ENCODE data around the gene ZNRF2.
"Not testable (repeated sequence)": the region's sequence is repeated elsewhere in the genome, so short reads cannot be mapped to it uniquely, and the experiment has no call there.

ZNRF2 gene

GRCh38 chr7:30290317-30290716, 5.9 kb downstream of the ZNRF2 start:
- not testable (repeated sequence) for DNase-seq (ENCODE audit: low read depth)

DNA sequence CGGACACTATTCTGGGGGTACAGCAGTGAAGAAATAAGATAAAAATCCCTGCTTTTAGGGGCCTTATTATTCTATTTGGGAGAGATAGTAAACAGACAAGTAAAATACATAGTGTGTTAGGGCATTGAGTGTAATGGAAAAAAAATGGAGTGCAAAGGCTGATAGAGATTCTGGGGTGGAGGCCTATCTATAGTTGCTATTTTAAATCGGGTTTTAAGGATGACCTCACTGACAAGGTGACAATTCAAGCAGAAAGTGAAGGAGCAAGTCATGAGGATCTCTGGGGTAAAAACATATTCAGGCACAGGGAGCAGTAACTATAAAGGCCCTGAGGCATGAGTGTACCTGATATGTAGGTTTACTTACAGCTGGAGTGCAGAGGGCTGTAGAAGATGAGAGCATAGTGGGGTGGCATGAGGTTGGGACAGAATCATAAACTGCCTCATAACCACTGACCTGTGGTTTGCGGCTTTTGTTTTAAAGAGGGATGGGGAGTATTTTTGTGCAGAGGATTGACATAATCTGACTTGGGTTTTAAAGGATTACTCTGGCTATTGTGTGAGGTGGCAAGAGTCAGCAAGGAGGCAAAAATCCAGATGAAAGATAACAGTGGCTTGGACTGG, 8.1 kb downstream of the ZNRF2 start:
- not testable (repeated sequence) for DNase-seq (ENCODE audit: low read depth)

GRCh38 chr7:30296304-30296703, 11.9 kb downstream of the ZNRF2 start:
- DNase-seq (ENCODE audit: low read depth), result not testable (repeated sequence)

DNA sequence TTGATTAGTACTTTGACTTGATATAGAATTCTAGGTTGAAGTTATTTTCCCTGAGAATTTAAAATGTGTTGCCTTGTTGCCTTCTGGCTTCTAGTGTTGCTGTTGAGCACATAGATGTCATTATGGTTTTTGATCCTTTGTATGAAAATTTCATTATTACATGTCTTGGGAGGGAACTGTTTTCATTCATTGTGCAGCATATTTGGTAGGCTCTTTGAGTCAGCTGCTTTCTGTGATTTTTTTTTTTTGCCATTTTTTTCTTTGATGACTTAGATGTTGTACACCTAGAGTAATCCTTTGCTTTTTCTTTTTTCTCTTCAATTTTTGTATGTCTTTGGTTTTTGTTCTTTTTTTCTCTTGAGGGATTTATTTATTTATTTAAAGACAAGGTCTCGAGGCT, 13.1 kb downstream of the ZNRF2 start:
- DNase-seq (ENCODE audit: low read depth), result not testable (repeated sequence)

DNA sequence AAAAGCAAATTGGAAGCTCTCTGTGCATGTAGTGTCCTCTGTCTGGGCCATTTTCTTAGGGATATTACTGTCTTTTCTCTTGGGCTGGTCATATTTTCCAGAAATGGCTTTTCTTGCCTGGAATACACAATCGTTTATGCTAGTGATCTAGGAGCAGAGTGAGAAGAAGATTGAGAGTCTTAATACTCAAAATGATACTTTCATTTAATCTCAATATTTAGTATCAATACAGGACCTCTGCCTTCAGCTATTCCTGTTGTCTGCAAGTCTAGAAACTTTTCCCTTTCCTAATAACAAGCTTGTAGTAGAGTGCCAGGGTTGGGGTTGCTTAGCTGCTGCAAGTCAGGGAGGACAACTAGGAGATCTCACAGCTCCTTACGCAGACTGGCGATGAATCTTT, 14.0 kb downstream of the ZNRF2 start:
- DNase-seq (ENCODE audit: low read depth), result not testable (repeated sequence)

- DNase-seq (ENCODE audit: low read depth), result no peak
Measured at GRCh38 chr7:30301751-30302150, 17.4 kb downstream of the ZNRF2 start.

DNA sequence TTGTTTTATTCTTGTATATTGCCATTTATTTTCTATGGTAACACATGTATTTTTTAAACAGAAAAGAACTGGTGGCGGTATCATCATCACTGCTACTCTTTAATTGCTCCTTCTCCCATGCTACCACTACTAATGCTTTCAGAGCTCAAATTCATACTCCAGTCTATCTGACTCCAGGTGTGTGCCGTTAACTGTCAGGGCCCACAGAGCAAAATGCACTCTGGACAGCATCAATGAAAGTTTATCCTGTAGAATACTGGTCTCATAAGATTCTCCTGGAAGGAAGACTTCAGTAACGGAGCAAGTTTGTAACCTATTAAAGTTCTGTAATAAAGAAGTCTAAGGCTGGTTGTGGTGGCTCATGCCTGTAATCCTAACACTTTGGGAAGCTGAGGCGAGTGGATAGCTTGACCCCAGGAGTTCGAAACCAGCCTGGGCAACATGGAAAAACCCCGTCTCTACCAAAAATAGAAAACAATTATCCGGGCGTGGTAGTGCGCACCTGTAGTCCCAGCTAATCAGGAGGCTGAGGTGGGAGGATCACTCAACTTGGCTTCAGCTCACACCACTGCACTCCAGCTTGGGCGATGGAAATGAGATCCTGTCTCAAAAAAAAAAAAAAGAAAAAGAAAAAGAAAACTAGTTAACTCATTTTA, 18.4 kb downstream of the ZNRF2 start:
- no peak for DNase-seq (ENCODE audit: low read depth)

DNA sequence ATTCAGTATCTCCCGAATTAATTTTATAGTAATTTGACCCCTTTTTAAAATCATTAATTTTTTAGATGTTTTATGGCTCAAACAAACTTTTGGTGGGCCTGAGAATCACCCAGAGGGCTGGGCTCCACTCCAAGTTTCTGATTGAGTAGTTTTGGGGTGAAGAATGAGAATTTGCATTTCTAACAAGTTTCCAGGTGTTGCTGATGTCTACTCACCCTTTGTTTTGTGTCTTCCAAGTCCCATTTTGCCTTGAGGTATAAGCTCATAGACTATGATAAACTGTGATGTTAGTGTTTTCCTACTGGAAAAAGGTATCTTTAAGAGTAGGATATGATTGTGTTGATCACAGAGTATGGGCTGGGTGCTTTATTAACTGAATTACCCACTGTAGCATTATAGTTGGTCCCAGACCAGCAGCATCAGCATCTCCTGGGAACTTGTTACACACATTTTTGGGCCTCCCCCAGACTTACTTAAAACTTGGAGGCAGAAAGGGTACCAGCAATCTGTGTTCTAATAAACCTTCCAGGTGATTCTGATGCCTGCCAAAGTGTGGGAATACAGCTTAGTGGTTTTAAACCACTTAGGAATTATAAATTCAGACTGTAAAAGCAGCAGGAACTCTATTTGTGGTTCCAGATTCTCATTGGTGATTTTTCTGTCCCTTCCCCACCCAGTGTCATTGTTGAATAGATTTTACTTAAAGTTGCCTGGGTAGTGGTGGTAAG, 19.1 kb downstream of the ZNRF2 start:
- DNase-seq (ENCODE audit: low read depth), result no peak

GRCh38 chr7:30304177-30304884, 19.9 kb downstream of the ZNRF2 start:
- no peak for DNase-seq (ENCODE audit: low read depth)

DNA sequence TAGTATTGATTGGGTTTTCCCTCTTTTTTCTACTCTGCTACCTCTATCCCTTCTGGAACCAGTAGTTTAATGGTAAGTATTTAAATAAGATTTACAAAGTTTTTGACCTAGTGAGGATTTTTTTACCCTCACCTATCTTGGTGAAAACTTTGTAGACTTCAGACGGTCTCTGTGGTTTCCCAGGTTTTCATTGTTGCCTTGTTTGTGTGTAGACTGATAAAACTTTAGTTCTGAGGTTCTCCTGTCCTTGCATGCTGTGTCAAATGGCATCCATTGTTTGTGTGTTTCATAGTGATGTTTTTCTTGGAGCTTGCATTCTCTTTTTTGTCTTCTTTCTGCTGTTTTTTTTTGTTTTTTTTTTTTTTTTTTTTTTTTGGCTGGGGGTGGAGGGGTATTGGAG, 22.6 kb downstream of the ZNRF2 start:
- DNase-seq (ENCODE audit: low read depth), result no peak

DNA sequence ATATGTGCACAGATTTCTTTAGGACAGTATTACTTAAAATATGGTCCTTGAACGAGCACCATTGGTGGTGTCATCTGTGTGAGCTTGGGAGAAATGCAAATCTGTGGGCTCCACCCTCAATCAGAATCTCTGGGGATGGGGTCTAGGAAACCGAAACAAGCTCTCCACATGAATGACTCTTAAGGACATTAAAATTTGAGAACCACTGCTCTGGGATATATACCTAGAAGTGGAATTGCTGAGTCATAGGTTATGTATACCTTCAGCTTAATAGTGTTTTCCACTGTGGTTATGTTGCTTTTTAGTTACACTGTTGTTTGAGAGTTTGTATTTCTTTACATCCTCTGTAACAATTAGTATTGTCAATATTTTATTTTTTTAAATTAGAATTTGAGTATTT, 24.0 kb downstream of the ZNRF2 start:
- DNase-seq (ENCODE audit: low read depth), result no peak

DNA sequence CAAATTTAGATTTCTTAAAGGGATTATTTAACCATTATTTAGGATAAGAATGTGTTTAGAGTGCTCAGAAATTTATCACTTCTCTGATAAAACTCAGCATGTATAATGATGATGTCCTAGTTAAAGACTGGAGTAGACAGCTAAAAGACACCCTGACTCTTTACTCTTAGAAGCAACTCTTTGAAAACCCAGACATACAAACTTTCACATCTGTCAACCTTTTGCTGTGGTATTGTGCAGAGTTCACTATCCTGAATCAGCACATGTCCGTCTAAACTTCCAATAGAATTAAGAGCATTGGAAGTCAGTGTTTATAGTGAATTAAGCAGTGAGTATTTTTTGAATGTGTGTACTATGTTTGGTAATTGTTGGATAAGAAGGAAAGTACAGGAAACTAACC, 24.9 kb downstream of the ZNRF2 start:
- no peak for DNase-seq (ENCODE audit: low read depth)

GRCh38 chr7:30309842-30310435, 25.5 kb downstream of the ZNRF2 start:
- no peak for DNase-seq (ENCODE audit: low read depth)

- no peak for DNase-seq (ENCODE audit: low read depth)
Measured at GRCh38 chr7:30310674-30311362, 26.4 kb downstream of the ZNRF2 start.

DNA sequence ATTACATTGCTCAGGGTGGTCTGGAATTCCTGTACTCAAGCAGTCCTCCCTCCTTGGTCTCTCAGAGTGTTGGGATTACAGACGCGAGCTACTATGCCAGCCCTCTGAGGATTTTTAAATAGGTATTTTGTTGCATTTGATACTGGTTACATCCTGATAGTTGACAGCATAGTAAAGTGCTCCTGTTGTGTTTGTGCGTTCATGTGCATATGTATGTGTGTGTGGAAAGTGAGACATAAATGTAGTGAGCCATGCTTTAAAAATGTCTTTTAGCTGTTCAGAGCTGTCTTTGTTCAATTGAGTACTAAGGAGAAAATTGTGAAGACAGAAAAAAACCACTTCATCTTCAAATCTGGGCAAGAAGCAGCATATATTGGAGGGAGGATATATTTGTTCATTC, 27.8 kb downstream of the ZNRF2 start:
- no peak for DNase-seq (ENCODE audit: low read depth)

- no peak for DNase-seq (ENCODE audit: low read depth)
Measured at GRCh38 chr7:30313348-30313747, 29.0 kb downstream of the ZNRF2 start.

DNA sequence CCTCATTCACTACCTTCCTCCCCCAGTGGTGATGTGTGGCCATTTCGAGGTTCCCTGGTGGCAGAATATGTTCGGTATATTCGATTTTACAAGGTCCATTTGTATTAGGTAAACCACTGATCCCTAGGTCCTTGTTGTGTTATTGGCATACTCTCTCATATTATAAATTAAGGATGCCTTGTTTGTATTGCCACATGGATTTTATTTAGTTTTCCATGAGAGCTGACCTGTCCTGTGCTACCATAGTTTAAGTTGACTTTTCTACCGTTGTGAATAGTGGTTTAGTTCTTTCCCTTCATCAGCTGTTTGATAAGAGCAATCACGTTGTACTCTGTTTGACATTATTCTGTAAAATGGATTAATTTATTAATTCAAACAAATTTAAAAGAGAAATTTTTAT, 29.4 kb downstream of the ZNRF2 start:
- no peak for DNase-seq (ENCODE audit: low read depth)

DNA sequence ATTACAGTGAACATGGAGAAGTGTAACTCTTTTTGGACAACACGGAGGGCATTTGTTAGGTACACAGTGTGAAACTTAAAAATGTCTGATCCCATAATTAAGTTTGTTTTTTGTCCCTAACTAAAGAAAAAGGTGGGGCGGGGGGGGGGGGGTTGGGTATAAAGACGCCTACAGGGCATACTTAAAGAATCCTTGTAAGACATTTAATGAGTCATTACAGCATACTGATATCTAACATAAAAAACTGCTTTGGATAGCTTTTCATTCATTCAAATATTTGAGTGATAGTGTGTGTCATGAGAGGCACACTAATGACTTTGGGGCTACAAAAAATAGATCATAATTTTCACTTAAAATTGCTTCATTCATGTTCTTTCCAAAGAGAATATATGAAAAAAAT, 31.2 kb downstream of the ZNRF2 start:
- DNase-seq (ENCODE audit: low read depth), result no peak

DNA sequence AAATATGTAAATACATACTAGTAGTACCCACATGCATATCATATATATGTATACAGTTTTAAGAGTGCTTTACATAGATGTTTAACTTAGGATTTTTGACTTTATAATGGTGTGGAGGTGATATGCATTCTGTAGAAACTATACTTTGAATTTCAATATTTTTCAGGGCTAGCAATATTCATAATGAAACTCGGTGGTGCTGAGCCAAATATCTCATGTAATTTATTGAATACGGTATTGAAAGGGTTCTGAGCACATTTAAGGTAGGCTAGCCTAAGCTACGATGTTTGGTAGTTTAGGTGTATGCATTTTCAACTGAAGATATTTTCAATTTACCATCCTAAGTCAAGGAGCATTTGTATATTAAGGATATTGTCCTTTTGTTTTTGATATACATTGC, 36.0 kb downstream of the ZNRF2 start:
- DNase-seq (ENCODE audit: low read depth), result no peak

GRCh38 chr7:30321089-30321881, 36.9 kb downstream of the ZNRF2 start:
- DNase-seq (ENCODE audit: low read depth), result no peak

GRCh38 chr7:30321882-30322192, 37.4 kb downstream of the ZNRF2 start:
- no peak for DNase-seq (ENCODE audit: low read depth)
